Hepatocyte (in vitro differentiated cells): ENCODE results near the gene NPL. TPM values are rescaled to one million over a fixed set of nuclear protein-coding genes. Genes with fewer than 3 reads are reported as not detected.

Source experiments
- DNase-seq: peaks from one replicate; pipeline ENCODE4 v3.0.0-alpha.2; 2016; ENCODE audit warnings: low spot score
- H2AFZ ChIP-seq: fragments of 200-600 bp; sonication (generic); 2 replicates; pipeline ENCODE4 v1.6.0; 2016; ENCODE audit warnings: antibody characterized with exemption, mild to moderate bottlenecking
- H3K27ac ChIP-seq: fragments of 200-600 bp; sonication (generic); 2 replicates; pipeline ENCODE4 v1.5.1; 2016; ENCODE audit warnings: mild to moderate bottlenecking
- H3K27me3 ChIP-seq: fragments of 200-600 bp; sonication (generic); 2 replicates; pipeline ENCODE4 v1.6.1; 2016
- H3K36me3 ChIP-seq: fragments of 200-600 bp; sonication (generic); replicated peaks from 2 replicates; pipeline ENCODE4 v1.5.1; 2016; ENCODE audit warnings: low read depth; ENCODE audit not compliant: insufficient read depth
- H3K4me1 ChIP-seq: fragments of 200-600 bp; sonication (generic); 2 replicates; pipeline ENCODE4 v1.5.1; 2016; ENCODE audit warnings: mild to moderate bottlenecking, moderate library complexity; ENCODE audit not compliant: insufficient read depth
- H3K4me2 ChIP-seq: fragments of 200-600 bp; sonication (generic); 2 replicates; pipeline ENCODE4 v1.6.0; 2016
- H3K4me3 ChIP-seq: fragments of 200-600 bp; sonication (generic); 2 replicates; pipeline ENCODE4 v1.5.1; 2016; ENCODE audit warnings: mild to moderate bottlenecking
- H3K79me2 ChIP-seq: fragments of 200-600 bp; sonication (generic); 2 replicates; pipeline ENCODE4 v1.6.0; 2017; ENCODE audit warnings: mild to moderate bottlenecking
- H3K9me2 ChIP-seq: fragments of 200-600 bp; sonication (generic); replicated peaks from 2 replicates; pipeline ENCODE4 v1.6.0; 2017; ENCODE audit warnings: mild to moderate bottlenecking; ENCODE audit not compliant: insufficient read depth
- H3K9me3 ChIP-seq: fragments of 200-600 bp; sonication (generic); 2 replicates; pipeline ENCODE4 v1.5.1; 2016; ENCODE audit warnings: low read depth, mild to moderate bottlenecking
- H4K20me1 ChIP-seq: fragments of 200-600 bp; sonication (generic); 2 replicates; pipeline ENCODE4 v1.6.0; 2016; ENCODE audit warnings: mild to moderate bottlenecking; ENCODE audit not compliant: insufficient read depth, poor library complexity, severe bottlenecking
- EZH2 ChIP-seq: fragments of 200-600 bp; sonication (generic); IDR thresholded peaks from 2 replicates; pipeline ENCODE4 v1.6.1; 2016; ENCODE audit warnings: antibody characterized with exemption, mild to moderate bottlenecking, borderline replicate concordance
- EZH2phosphoT487 ChIP-seq: fragments of 200-600 bp; sonication (generic); IDR thresholded peaks from one replicate; pipeline ENCODE4 v1.6.1; 2018; ENCODE audit warnings: antibody characterized with exemption, mild to moderate bottlenecking, low read depth, moderate library complexity; ENCODE audit not compliant: unreplicated experiment, severe bottlenecking
- WGBS: methylation state at CpG from one replicate; pipeline ENCODE4 v1.1.6; 2016; ENCODE audit warnings: low lambda C conversion rate; ENCODE audit errors: missing lambda C conversion rate; 5-methylcytosine and 5-hydroxymethylcytosine counted together
- polyA plus RNA-seq: library from polyadenylated mRNA; unstranded; fragments of >200 nt; fragmentation: Nextera tagmentation; extraction: Ambion mirVana; gene quantifications from 2 replicates; pipeline ENCODE4 v1.2.1, GENCODE V29; 2016
- total RNA-seq: library from RNA; depleted of rRNA; stranded (reverse); fragments of >200 nt; gene quantifications from 2 replicates; pipeline ENCODE4 v1.2.3, GENCODE V29; 2014
- TF ChIP-seq, protein P1 (sequence below): fragments of 200-600 bp; sonication (generic); IDR thresholded peaks from 2 replicates; pipeline ENCODE4 v1.5.1; 2016; ENCODE audit warnings: antibody characterized with exemption, mild to moderate bottlenecking; ENCODE audit not compliant: poor library complexity

The NPL gene
- total and polyA plus RNA-seq, 2 experiments from 2014 or later = 7.1 to 10.2 TPM

DNA sequence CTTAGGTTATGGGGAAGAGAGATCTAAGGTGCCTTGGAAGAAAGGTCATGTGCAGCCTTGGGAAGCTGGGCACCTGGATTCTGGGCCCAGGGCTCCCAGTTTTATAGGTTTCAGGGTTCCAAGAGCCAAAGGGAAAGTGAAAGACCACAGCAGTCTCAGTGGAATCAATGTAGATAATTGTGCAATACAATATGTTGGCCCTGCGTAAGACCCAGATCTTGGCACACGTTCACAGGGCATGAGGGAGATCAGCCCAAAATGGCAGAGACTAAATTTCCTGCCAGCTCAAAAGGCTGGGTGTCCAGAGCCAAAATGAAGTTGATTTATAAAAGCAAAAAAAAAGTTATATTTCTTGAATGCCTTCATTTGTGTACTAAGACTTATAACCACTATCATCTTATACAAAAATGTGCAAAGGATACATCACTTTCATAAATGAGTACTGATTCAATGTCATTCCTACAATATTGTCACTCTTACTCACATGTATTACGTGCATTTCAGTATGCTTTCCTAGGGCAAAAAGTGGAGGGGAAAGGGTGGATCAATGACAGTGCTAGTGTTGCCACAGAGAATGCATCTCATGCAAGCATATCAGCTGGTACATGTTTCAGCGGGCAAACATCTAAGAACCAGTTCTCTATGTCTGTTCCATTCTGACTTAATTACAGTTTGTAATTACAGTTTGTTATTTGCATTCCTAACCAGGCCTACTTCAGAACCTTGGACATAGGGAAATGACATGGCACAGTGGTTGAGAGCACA, 22.5 kb upstream of the NPL start:
- H2AFZ ChIP-seq = no peak overlapping the region
- H4K20me1 ChIP-seq = no peaks in the 10 kb centered on the region
- no peaks in the 10 kb centered on the region for H3K9me2 ChIP-seq
- no peaks in the 10 kb centered on the region for H3K9me3 ChIP-seq
- no peaks in the 10 kb centered on the region for H3K79me2 ChIP-seq
- H3K4me3 ChIP-seq = no peak overlapping the region
- 89% methylated on average over 4 of the region's 4 CpGs for WGBS
- no peaks in the 10 kb centered on the region for H3K36me3 ChIP-seq
- H3K4me2 ChIP-seq = no peak overlapping the region
- TF ChIP-seq EZH2phosphoT487 (no peak), EZH2 (no peak)
- TF ChIP-seq, protein P1, sequence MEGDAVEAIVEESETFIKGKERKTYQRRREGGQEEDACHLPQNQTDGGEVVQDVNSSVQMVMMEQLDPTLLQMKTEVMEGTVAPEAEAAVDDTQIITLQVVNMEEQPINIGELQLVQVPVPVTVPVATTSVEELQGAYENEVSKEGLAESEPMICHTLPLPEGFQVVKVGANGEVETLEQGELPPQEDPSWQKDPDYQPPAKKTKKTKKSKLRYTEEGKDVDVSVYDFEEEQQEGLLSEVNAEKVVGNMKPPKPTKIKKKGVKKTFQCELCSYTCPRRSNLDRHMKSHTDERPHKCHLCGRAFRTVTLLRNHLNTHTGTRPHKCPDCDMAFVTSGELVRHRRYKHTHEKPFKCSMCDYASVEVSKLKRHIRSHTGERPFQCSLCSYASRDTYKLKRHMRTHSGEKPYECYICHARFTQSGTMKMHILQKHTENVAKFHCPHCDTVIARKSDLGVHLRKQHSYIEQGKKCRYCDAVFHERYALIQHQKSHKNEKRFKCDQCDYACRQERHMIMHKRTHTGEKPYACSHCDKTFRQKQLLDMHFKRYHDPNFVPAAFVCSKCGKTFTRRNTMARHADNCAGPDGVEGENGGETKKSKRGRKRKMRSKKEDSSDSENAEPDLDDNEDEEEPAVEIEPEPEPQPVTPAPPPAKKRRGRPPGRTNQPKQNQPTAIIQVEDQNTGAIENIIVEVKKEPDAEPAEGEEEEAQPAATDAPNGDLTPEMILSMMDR = no peak
- no peak for DNase-seq
- no peaks in the 10 kb centered on the region for H3K27me3 ChIP-seq
- H3K4me1 ChIP-seq = no peaks in the 10 kb centered on the region
- no peak overlapping the region for H3K27ac ChIP-seq

DNA sequence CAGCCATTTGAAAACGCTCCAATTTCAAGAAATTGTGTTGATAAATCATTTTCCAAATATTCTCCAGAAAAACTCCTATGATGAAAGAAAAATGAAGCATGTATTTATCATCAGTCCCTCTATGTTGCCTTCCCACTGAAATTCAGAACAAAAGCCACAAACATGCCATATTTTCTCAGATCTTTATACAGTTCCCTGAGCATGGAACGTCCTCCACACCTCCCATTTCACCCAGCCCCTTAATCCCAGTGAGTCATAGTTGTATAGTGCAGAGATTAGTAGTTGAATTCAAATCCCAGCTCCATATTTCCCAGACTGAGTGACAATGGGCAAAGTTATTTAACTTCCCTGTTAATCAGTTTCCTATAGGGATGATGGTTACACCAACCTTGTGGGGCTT, 20.6 kb upstream of the NPL start:
- no peak overlapping the region for H2AFZ ChIP-seq
- no peaks in the 10 kb centered on the region for H3K36me3 ChIP-seq
- no peaks in the 10 kb centered on the region for H4K20me1 ChIP-seq
- no peaks in the 10 kb centered on the region for H3K27me3 ChIP-seq
- H3K4me3 ChIP-seq = no peak overlapping the region
- no peak for TF ChIP-seq EZH2
- TF ChIP-seq EZH2phosphoT487 = no peak
- TF ChIP-seq, protein P1 = no peak
- DNase-seq = no peak
- H3K79me2 ChIP-seq = no peaks in the 10 kb centered on the region
- no peaks in the 10 kb centered on the region for H3K9me3 ChIP-seq
- no peak overlapping the region for H3K4me2 ChIP-seq
- H3K4me1 ChIP-seq = no peaks in the 10 kb centered on the region
- no peak overlapping the region for H3K27ac ChIP-seq
- no peaks in the 10 kb centered on the region for H3K9me2 ChIP-seq
- 74% methylated on average over 2 of the region's 2 CpGs for WGBS

DNA sequence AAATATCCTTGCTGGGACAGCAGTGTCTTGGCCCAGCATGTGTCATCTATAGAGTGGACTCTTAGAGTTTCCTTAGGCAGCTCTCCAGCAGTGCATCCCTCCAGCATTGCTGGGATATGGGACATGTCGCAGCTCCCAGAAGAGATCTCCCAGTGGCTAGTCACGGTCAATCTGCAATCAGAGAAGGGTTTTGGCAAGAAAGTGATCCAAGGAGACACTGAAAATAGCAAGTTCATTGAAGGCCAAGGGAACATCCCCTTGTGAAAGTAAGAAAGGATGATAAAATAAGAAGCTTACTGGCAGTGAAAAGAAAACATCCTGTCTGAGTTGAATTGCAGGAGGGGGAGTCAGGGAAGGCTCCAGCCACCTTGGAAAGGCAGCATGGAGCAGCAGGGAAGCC, 19.3 kb upstream of the NPL start:
- no peaks in the 10 kb centered on the region for H3K36me3 ChIP-seq
- H3K9me2 ChIP-seq = no peaks in the 10 kb centered on the region
- no peaks in the 10 kb centered on the region for H3K27me3 ChIP-seq
- H3K4me1 ChIP-seq = no peaks in the 10 kb centered on the region
- no peaks in the 10 kb centered on the region for H4K20me1 ChIP-seq
- DNase-seq = no peak
- no peaks in the 10 kb centered on the region for H3K9me3 ChIP-seq
- TF ChIP-seq, protein P1 = no peak
- no peak for TF ChIP-seq EZH2
- TF ChIP-seq EZH2phosphoT487 = no peak
- no peak overlapping the region for H3K4me3 ChIP-seq
- H3K27ac ChIP-seq = no peak overlapping the region
- no peaks in the 10 kb centered on the region for H3K79me2 ChIP-seq
- WGBS = 78% methylated on average over 2 of the region's 2 CpGs
- no peak overlapping the region for H2AFZ ChIP-seq
- H3K4me2 ChIP-seq = no peak overlapping the region
